ENCODE measurements around the gene FMO5. TPM values are rescaled to one million over a fixed set of nuclear protein-coding genes. Genes with fewer than 3 reads are reported as not detected.

The FMO5 gene
- total RNA-seq, 4 donors from 2014 or later = 1.7 to 9.1 (median 3.3) TPM

DNA sequence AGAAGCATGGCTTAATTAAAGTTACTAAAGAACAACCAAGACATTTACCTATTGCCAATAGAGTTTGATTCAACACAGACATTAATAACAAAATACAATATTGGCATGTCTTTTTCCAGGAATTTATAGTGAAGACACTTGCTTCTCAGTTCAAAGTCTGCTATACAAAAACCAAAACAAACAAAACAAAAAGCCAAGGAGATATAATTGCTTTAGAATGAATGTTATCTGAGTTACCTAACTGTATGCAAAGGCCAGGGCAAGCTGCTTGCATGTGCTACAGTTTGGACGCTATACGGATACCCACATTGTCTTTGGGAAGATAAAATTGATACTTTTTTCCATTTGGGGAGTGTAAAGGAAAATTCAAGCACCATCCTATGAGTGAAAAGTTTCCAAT, 13.6 kb downstream of the FMO5 start:
- Histone ChIP-seq H3K9me3 (no peaks in the 10 kb centered on the region), H3K27ac (no peak overlapping the region), H3K27me3 (no peaks in the 10 kb centered on the region), H3K36me3 (no peaks in the 10 kb centered on the region), H3K4me1 (no peaks in the 10 kb centered on the region), H3K4me3 (replicated peaks in 1 of 3) (no peak overlapping the region)
- TF ChIP-seq POLR2A (IDR thresholded peaks at IDR 0.05) = no peak
- TF ChIP-seq, protein P1, sequence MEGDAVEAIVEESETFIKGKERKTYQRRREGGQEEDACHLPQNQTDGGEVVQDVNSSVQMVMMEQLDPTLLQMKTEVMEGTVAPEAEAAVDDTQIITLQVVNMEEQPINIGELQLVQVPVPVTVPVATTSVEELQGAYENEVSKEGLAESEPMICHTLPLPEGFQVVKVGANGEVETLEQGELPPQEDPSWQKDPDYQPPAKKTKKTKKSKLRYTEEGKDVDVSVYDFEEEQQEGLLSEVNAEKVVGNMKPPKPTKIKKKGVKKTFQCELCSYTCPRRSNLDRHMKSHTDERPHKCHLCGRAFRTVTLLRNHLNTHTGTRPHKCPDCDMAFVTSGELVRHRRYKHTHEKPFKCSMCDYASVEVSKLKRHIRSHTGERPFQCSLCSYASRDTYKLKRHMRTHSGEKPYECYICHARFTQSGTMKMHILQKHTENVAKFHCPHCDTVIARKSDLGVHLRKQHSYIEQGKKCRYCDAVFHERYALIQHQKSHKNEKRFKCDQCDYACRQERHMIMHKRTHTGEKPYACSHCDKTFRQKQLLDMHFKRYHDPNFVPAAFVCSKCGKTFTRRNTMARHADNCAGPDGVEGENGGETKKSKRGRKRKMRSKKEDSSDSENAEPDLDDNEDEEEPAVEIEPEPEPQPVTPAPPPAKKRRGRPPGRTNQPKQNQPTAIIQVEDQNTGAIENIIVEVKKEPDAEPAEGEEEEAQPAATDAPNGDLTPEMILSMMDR (IDR thresholded peaks at IDR 0.05) = no peak
- DNase-seq = no peak
- WGBS, 2 donors = 99 to 100% methylated on average over 2 of the region's 2 CpGs
- intact Hi-C loops (cut with DNase I) = no loop called here

DNA sequence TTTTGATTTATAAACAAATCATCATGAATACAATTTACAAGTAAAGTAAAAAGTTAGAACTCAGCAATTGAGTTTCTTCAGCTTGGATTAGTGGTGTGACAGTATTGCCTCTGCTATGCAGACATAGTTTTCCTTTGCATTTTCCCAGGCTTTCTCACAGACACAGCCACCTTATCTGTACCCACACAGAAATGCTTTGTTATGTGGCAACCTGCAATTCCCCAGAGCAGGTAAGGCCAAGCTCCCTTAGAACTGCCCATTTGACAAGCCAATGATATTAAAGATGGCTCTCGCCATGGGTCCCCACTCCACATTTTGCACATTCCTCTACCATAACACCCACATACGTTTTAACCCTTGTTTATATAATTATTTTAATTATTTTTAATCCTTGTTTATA, 14.2 kb downstream of the FMO5 start:
- Histone ChIP-seq H3K27me3 (no peaks in the 10 kb centered on the region), H3K9me3 (no peaks in the 10 kb centered on the region), H3K4me3 (replicated peaks in 1 of 3) (no peak overlapping the region), H3K27ac (no peak overlapping the region), H3K36me3 (no peaks in the 10 kb centered on the region), H3K4me1 (no peaks in the 10 kb centered on the region)
- 85 to 88% methylated on average over 2 of the region's 2 CpGs for WGBS, 2 donors
- intact Hi-C loops (cut with DNase I) = no loop called here
- DNase-seq = no peak
- TF ChIP-seq, protein P1 (IDR thresholded peaks at IDR 0.05) = no peak
- no peak for TF ChIP-seq POLR2A (IDR thresholded peaks at IDR 0.05)

DNA sequence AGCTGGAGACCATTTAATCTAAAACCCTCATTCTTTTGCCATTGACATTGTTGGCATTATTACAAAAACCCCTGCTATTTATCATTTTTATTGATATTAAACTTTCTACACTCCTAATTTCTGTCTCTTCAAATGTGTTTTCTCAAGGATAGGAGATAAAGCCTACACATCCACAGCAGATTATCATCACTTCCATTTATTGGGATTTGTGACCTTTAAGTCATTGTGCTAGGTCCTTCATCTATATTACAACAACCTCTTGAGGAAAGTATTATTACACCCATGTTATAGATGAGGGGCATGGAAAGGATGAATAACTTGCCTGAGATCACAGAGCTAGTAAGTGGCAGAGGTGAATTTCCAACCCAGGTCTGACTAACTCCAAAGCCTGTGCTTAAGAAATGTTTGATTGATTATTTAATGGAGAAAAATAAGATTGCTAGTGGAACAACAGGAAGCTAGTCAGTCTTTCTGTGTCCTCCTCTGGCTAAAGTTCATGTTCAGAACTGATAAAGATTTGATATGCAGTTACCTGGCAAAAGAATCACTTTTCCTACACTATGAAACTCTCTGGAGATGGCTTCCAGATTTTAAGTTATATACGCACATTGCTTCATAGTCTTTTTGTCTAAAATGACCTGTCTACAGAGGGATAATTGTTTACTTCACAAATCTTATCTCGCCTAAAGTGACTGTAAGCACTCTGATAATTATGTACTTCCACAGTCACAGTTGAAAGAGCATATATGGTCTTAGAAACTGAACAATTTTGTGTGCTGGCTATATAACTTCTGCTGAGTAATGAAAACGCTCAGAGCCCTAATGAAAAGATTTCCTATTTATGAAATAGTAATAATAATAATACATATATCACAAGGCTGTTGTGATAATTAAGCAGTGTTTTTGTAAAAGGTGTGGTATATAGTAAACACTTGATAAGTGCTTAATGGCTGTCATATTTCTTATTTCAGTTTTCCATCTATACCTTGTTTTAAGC, 15.0 kb downstream of the FMO5 start:
- H3K4me3 ChIP-seq (replicated peaks in 1 of 3) = no peak overlapping the region
- H3K27ac ChIP-seq = no peak overlapping the region
- H3K4me1 ChIP-seq = no peaks in the 10 kb centered on the region
- intact Hi-C loops (cut with DNase I) = no loop called here
- WGBS, 2 donors = 94% methylated on average over 3 of the region's 3 CpGs
- no peaks in the 10 kb centered on the region for H3K36me3 ChIP-seq
- no peak for DNase-seq
- TF ChIP-seq, protein P1 (IDR thresholded peaks at IDR 0.05) = no peak
- no peak for TF ChIP-seq POLR2A (IDR thresholded peaks at IDR 0.05)
- H3K27me3 ChIP-seq = no peaks in the 10 kb centered on the region
- no peaks in the 10 kb centered on the region for H3K9me3 ChIP-seq

DNA sequence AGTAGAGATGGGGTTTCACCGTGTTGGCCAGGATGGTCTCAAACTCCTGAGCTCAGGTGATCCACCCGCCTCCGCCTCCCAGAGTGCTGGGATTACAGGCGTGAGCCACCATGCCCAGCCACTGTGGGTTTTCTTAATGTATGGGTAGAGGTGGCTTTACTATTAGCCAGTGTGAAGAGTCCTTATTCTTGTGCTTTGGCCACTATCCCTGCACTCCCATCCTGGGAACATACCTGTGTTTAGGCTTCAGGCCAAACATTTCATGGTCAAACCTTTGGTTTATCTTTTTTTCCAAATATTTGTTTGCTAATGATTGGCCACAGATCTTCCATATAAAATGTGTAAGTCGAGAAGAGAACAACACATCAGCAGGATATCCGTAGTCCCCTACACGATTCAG, 16.5 kb downstream of the FMO5 start:
- H3K36me3 ChIP-seq = no peaks in the 10 kb centered on the region
- no peak for TF ChIP-seq POLR2A (IDR thresholded peaks at IDR 0.05)
- TF ChIP-seq, protein P1 (IDR thresholded peaks at IDR 0.05) = no peak
- H3K27ac ChIP-seq = no peak overlapping the region
- WGBS, 2 donors = 88 to 96% methylated on average over 6 to 7 of the region's 7 CpGs
- H3K9me3 ChIP-seq = no peaks in the 10 kb centered on the region
- no peaks in the 10 kb centered on the region for H3K4me1 ChIP-seq
- no peak for DNase-seq
- H3K4me3 ChIP-seq (replicated peaks in 1 of 3) = no peak overlapping the region
- intact Hi-C loops (cut with DNase I) = no loop called here
- H3K27me3 ChIP-seq = no peaks in the 10 kb centered on the region

DNA sequence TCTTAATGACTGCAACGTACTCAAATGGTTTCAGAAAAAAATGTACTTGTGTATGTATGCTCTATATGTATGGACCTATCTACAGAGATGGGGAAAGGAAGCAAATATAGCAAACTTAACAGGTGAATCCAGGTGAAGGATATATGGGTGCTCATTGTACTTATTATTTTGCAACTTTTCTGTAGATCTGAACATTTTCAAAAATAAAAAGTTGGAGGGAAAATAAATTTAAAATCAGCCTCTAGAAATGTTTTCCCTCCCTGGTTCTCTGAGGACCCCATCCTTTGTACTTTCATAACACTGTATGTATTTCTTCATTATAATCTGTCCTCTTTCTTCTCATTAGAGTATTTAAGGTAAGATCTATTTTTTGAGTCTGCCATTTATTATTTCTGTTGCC, 17.9 kb downstream of the FMO5 start:
- Histone ChIP-seq H3K9me3 (no peaks in the 10 kb centered on the region), H3K27ac (no peak overlapping the region), H3K36me3 (no peaks in the 10 kb centered on the region), H3K4me1 (no peaks in the 10 kb centered on the region), H3K4me3 (replicated peaks in 1 of 3) (no peak overlapping the region), H3K27me3 (no peaks in the 10 kb centered on the region)
- no peak for DNase-seq
- intact Hi-C loops (cut with DNase I) = no loop called here
- whole genome bisulfite sequencing, 2 donors = 86 to 94% methylated on average over 1 of the region's 1 CpG
- no peak for TF ChIP-seq POLR2A (IDR thresholded peaks at IDR 0.05)
- TF ChIP-seq, protein P1 (IDR thresholded peaks at IDR 0.05) = no peak
